Effector memory CD4-positive, alpha-beta T cell (primary cell): ENCODE data around the gene TK2.

Experiments
- DNase-seq, 3 donors: peaks; one replicate each; pipeline ENCODE4 v3.0.0-alpha.2; 2020
- H3K27ac ChIP-seq: 2 replicates; pipeline ENCODE4 v1.7.0; 2013; ENCODE audit warnings: mild to moderate bottlenecking, low read length, moderate library complexity; ENCODE audit not compliant: insufficient read depth, poor library complexity, severe bottlenecking
- H3K27me3 ChIP-seq: replicated peaks from 2 replicates; pipeline ENCODE4 v1.7.0; 2013; ENCODE audit warnings: mild to moderate bottlenecking, low read length; ENCODE audit not compliant: insufficient read depth, control insufficient read depth, poor library complexity, severe bottlenecking
- H3K36me3 ChIP-seq: 2 replicates; pipeline ENCODE4 v1.7.0; 2013; ENCODE audit warnings: mild to moderate bottlenecking, low read length, moderate library complexity; ENCODE audit not compliant: control insufficient read depth, insufficient read depth
- H3K4me1 ChIP-seq: 2 replicates; pipeline ENCODE4 v1.7.0; 2013; ENCODE audit warnings: low read length, mild to moderate bottlenecking; ENCODE audit not compliant: control insufficient read depth, insufficient read depth, poor library complexity, severe bottlenecking
- H3K4me3 ChIP-seq: 2 replicates; pipeline ENCODE4 v1.7.0; 2013; ENCODE audit warnings: low read length, low read depth, mild to moderate bottlenecking; ENCODE audit not compliant: insufficient read depth, poor library complexity, severe bottlenecking
- H3K9me3 ChIP-seq: 2 replicates; pipeline ENCODE4 v1.7.0; 2013; ENCODE audit warnings: mild to moderate bottlenecking, low read length, moderate library complexity; ENCODE audit not compliant: control insufficient read depth

The TK2 gene

DNA sequence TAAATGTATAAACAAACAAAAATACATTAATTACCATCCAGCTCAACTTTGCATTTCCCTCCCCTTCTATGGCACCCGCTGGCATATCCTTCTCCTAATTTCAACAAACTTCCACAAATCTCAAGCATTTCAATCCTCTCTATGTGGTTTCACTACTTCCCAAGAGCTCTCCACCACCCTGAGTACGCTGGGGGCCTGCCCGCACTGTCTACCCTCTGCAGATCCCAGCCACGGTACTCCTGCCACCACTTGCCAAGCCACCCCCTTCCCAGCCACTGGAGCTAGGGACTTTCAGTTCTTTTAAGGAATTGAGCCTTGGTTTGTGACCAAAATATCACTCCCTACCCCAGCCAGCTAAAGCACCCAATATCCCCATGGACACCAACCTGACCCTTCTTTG lies 1.9 kb downstream of the TK2 start:
- H3K4me1 ChIP-seq, result peaks cover 30% of the 10 kb centered on the region
- H3K9me3 ChIP-seq, result no peaks in the 10 kb centered on the region
- no peak for DNase-seq
- no peak overlapping the region for H3K4me3 ChIP-seq
- H3K27me3 ChIP-seq, result no peaks in the 10 kb centered on the region
- H3K27ac ChIP-seq, result peak overlapping the region; percentile 14
- H3K36me3 ChIP-seq, result no peaks in the 10 kb centered on the region

DNA sequence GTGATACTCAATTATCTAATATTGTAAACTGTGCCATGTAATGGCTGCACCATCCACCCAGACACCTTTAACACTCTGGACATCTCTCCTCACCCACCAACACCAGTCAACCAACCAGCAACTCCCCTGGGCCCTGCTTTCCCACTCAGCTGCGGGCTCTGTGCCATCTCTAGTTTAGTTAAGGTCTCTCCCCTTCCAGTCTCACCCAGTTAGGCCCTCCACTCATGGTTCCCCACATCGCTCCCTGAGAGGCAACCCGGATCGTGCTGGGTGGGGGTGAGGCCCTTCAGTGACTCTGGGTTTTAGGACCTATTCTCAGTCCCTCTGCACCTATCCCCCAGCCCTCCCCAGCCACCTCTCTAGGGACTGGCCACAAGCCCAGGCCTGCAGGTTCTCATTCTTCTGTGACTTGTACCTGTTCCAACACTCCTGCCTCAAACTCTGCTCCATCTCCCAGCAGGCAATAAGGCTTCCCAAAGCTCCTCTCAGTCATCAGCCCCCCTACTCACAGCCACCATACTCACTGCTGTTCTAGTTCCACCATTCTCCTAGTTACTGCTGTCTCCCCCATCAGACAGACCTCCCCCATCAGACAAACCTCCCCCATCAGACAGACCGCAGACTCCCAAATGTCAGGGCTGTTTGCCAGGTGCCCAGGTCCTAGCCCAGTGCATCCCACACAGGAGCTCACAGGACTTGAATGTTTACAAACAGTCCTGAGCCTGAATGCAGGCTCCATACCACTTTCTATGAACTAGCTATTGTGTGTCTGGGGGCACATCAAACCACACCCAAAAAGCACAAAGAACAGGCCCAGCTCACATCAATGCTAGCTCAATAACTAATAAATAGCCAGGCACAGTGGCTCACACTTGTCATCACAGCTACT lies 2.6 kb downstream of the TK2 start:
- no peak for DNase-seq
- no peak overlapping the region for H3K27ac ChIP-seq
- no peaks in the 10 kb centered on the region for H3K9me3 ChIP-seq
- H3K4me1 ChIP-seq, result peaks cover 30% of the 10 kb centered on the region
- H3K4me3 ChIP-seq, result no peak overlapping the region
- H3K36me3 ChIP-seq, result no peaks in the 10 kb centered on the region
- H3K27me3 ChIP-seq, result no peaks in the 10 kb centered on the region

DNA sequence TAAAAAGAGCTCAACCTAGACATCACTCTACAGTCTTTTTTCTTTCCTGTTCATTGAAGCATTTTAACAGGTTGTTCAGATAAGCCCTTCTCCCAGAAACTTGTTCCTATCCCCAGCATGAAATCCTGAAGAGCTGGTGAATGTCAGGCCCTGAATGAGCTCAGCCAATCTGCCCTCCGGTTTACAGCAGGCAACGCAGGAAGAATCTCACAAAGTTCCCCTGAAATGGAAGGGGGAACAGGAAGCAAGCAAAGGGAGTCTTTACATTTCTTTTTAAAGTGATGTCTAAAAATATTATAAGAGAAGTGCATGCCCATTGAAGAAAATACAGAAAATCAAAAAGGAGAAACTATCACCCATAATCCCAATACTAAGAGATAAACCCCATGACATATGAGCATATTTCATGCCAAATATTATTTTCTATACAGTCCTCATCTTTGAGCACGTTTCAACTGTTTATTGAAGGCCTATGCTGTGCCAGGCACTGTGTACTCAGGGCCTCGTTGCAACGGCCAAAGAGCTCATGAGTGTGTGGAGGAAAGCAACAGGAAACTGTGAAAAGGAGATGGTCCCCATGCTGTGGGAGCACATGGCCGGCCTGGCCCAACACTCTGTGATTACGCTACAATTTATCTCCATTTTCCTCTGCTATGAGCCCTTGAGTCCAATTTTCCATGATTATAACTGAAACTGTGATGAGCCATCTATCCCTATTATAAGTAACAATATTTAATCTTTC lies 5.7 kb downstream of the TK2 start:
- no peak for DNase-seq
- Histone ChIP-seq H3K4me1 (peaks cover 10% of the 10 kb centered on the region), H3K27me3 (no peaks in the 10 kb centered on the region), H3K36me3 (no peaks in the 10 kb centered on the region), H3K27ac (no peak overlapping the region), H3K4me3 (no peak overlapping the region), H3K9me3 (no peaks in the 10 kb centered on the region)

DNA sequence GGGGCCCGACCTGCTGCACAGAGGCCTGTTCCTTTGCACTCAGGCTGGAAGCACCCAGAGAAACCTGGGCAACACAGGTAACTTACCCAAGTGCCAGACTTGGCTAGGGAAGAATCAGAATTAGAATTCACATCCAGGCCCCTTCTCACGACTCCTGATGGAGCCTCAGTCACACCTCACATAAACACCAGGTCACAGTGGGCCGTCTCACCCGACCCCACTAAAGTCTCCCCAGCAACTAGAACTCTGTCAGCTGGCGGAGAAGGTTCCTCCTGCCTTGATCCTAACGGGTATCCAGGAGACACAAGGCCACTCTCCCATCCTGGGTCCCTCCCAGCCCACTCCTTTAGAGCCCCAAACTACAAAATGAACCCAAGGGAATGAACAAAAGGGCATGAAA lies 6.4 kb downstream of the TK2 start:
- no peaks in the 10 kb centered on the region for H3K9me3 ChIP-seq
- no peaks in the 10 kb centered on the region for H3K27me3 ChIP-seq
- no peak for DNase-seq
- peaks cover 4% of the 10 kb centered on the region for H3K4me1 ChIP-seq
- no peaks in the 10 kb centered on the region for H3K36me3 ChIP-seq
- no peak overlapping the region for H3K4me3 ChIP-seq
- H3K27ac ChIP-seq, result no peak overlapping the region

DNA sequence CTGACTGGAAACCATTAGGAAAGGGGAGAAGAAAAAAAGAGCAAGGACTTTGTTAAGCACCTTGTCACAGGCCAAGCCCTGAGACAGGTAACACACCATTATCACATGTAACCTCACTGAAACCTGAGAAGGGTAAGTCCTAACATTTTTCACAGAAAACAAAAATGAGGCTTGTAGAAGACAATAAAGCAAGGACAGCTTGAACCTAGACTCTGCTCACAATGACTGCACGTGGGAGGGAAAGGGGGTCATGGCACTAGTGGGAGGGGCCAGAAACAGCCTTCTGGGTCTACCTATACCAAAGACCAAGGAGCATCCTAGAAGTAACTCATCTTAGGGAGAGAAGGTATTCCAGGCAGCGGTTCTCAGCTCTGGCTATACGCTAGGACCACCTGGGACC lies 7.5 kb downstream of the TK2 start:
- Histone ChIP-seq H3K4me1 (no peaks in the 10 kb centered on the region), H3K27ac (no peak overlapping the region), H3K9me3 (no peaks in the 10 kb centered on the region), H3K27me3 (no peaks in the 10 kb centered on the region), H3K4me3 (no peak overlapping the region), H3K36me3 (no peaks in the 10 kb centered on the region)
- no peak for DNase-seq

DNA sequence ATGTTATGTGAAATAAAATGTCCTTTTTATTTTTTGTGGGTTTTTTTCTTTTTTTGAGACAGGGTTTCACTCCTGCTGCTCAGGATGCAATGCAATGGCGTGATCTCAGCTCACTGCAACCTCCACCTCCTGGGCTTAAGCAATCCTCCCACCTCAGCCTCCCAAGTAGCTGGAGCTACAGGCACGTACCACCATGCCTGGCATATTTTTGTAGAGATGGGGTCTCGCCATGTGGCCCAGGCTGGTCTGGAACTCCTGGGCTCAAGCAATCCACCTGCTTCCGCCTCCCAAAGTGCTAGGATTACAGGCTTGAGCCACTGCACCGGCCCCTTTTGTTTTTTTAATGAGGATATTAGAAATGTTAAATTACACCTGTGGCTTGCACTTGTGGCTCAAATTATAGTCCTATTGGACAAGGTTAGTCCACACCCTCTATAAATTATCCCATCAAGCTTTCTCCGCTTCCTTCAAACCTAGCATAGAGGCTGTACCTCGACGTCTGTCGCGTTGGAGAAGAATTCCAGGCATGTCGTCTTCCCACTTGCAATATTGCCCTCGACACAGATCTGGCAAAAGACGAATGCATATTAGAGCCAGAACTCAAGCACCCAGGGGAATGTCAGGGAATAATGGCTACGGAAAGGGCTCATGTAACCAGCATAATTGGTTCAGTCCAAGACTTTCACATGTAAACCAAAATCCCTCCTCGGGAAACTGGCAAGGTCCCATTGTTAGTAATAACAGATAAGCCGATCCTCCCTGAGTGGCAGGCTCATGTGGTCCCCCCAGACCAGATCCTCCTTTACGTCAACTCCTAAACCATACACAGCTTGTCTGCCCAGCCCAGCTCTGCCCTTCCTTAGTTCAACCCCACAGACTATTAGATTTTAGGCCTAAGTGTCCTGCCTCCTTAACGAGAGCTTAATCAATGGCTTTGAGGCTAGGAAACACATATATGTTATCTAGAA lies 8.2 kb downstream of the TK2 start:
- Histone ChIP-seq H3K27ac (no peak overlapping the region), H3K27me3 (no peaks in the 10 kb centered on the region), H3K4me1 (no peaks in the 10 kb centered on the region), H3K4me3 (no peak overlapping the region), H3K36me3 (no peaks in the 10 kb centered on the region), H3K9me3 (no peaks in the 10 kb centered on the region)
- DNase-seq, result no peak

DNA sequence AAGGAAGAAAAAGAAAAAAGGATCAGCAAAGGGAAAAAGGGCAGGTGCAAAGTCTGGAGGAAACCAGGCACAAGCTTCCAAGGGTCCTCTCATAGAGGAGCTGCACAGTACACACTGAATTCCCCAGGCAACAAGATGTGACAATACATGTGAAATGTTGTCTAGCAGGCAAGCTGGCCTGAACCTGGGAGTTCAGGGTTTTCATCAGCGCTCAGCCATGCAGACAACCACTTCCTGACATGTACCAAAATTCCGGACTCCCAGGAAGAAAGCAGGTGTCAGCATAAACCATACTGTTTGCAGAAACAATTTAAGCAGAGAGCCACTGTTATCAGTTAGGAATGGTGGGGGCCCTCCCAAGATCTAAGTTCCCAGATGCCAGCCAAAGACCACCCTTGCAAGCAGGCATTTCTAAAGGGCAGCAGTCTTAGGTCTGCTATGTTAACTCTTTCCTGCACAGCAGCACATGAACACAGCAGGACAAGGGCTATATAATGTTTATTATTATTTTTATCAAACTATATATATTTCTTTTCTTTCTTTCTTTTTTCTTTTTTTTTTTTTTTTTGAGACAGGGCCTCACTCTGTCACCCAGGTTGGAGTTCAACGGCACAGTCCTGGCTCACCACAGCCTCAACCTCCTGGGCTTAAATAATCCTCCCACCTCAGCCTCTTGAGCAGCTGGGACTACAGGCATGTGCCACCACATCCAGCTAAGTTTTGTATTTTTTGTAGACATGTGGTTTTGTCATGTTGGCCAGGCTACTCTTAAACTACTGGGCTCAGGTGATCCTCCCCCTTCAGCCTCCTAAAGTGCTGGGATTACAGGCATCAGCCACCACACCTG lies 10.1 kb downstream of the TK2 start:
- Histone ChIP-seq H3K27ac (peak overlapping the region; percentile 32), H3K36me3 (no peaks in the 10 kb centered on the region)

DNA sequence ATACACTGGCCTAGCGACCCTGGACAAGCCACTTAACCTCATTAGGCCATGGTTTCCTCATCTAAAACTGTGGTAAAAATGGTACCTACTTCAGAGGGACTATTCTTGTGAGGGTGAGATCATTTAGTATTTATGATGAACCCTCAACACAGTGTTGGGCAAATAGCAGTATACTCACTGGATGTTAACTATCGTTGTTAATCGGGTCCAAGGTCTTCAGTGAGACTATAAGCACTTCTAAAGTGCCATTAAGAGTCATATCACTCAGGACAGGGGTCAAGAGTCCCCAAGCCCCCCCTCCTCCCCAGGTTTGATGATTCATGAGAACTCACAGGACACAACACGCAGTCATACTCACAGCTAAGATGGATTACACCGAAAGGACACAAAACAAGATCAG lies 11.0 kb downstream of the TK2 start:
- no peaks in the 10 kb centered on the region for H3K4me1 ChIP-seq
- no peak overlapping the region for H3K4me3 ChIP-seq
- H3K27me3 ChIP-seq, result no peaks in the 10 kb centered on the region
- no peaks in the 10 kb centered on the region for H3K9me3 ChIP-seq
- no peak for DNase-seq
- H3K36me3 ChIP-seq, result no peaks in the 10 kb centered on the region
- H3K27ac ChIP-seq, result no peak overlapping the region

More for the DNA sequence above, 10.1 kb downstream of the TK2 start:
- Histone ChIP-seq H3K27me3 (no peaks in the 10 kb centered on the region), H3K4me3 (no peak overlapping the region), H3K4me1 (no peaks in the 10 kb centered on the region), H3K9me3 (no peaks in the 10 kb centered on the region)
- DNase-seq, result no peak

DNA sequence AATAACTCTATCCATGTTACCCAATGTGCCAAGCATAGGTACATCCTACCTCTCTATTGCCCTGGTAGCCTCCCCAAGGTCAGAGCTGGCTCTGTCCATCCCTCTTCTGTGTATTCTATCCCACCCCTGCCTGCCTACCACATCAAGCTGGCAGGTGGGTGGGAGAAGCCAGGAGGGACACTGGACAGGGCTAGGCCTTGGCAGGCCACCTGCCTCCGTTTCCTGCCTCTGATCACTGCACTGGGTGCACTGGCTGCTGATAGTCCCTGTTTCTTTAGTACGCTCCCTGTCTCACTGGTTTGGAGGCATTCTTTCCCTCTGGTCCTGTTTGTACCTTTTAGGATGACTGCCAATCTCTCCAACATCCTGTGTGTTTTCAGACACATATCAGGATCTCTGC lies 12.7 kb downstream of the TK2 start:
- H3K36me3 ChIP-seq, result no peaks in the 10 kb centered on the region
- H3K27ac ChIP-seq, result no peak overlapping the region
- no peaks in the 10 kb centered on the region for H3K27me3 ChIP-seq
- no peaks in the 10 kb centered on the region for H3K9me3 ChIP-seq
- DNase-seq, result no peak
- H3K4me3 ChIP-seq, result no peak overlapping the region
- no peaks in the 10 kb centered on the region for H3K4me1 ChIP-seq
